ENCODE data around the gene IFI27L1.

The IFI27L1 gene

DNA sequence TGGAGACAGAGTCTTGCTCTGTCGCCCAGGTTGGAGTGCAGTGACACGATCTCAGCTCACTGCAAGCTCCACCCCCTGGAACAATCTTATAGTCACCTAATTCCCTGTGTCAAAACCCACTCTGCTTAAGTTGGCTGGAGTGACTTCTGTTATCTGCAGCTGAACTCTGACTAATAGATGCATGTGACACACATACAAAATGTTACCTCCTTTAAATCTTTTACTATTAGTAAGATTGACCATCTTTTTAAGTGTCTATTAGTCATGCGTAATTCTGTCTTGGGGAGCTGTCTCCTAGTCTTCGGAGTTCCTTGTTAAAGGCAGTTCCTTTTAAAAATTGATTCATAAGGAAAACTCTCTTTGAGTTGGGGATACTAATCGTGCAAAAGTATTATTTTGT is 7.4 kb downstream of the IFI27L1 start:
- no peak overlapping the region for H3K4me3 ChIP-seq
- H3K36me3 ChIP-seq, result no peaks in the 10 kb centered on the region
- H3K27me3 ChIP-seq, result no peaks in the 10 kb centered on the region
- H3K27ac ChIP-seq, result no peak overlapping the region
- H3K9me3 ChIP-seq, result no peaks in the 10 kb centered on the region
- intact Hi-C loops (cut with DNase I; ENCODE audit: low total_unique reads), result no loop called here
- TF ChIP-seq CTCF (IDR thresholded peaks at IDR 0.05), result no peak
- no peak for DNase-seq
- no peaks in the 10 kb centered on the region for H3K4me1 ChIP-seq

DNA sequence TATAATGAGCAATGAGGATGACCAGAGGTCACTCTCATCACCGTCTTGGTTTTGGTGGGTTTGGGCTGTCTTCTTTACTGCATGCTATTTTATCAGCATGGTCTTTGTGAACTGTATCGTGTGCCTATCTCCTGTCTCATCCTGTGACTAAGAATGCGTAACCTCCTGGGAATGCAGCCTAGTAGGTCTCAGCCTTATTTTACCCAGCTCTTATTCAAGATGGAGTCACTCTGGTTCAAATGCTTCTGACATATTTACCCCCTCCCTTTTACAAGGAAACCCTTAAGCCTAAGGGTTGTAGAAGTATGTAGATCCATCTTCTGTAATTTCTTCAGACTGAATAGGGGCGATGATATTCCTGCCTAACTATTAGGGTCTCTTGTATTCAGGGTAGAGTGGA is 8.4 kb downstream of the IFI27L1 start:
- H3K9me3 ChIP-seq, result no peaks in the 10 kb centered on the region
- no peak overlapping the region for H3K4me3 ChIP-seq
- no peaks in the 10 kb centered on the region for H3K4me1 ChIP-seq
- H3K27ac ChIP-seq, result no peak overlapping the region
- H3K27me3 ChIP-seq, result no peaks in the 10 kb centered on the region
- intact Hi-C loops (cut with DNase I; ENCODE audit: low total_unique reads), result no loop called here
- H3K36me3 ChIP-seq, result no peaks in the 10 kb centered on the region
- no peak for DNase-seq
- TF ChIP-seq CTCF (IDR thresholded peaks at IDR 0.05), result no peak

- no peak for DNase-seq
- Histone ChIP-seq H3K9me3 (no peaks in the 10 kb centered on the region), H3K36me3 (no peaks in the 10 kb centered on the region), H3K27ac (no peak overlapping the region), H3K4me3 (no peak overlapping the region), H3K4me1 (no peaks in the 10 kb centered on the region), H3K27me3 (no peaks in the 10 kb centered on the region)
- intact Hi-C loops (cut with DNase I; ENCODE audit: low total_unique reads), result no loop called here
- TF ChIP-seq CTCF (IDR thresholded peaks at IDR 0.05), result no peak
Measured at GRCh38 chr14:94093418-94093817, 12.3 kb downstream of the IFI27L1 start.

DNA sequence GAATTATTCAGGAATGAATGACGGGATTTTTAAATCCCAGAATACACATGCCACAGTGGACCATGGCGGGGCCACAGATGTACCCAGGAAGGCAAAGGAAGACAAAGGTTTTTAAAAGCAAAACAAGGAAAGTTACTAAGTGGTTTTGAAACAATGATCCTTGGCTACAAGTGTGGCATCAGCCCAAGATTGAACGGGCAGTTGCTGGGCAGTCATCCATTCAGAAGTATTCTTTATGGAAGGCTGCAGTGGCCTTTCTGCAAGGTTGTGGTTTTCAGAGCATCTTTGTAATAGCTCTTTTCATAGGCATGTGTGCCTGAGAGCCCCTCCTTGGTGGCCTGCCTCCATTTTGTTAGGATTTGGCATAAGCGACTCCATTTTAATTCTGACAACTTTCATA is 16.0 kb downstream of the IFI27L1 start:
- no peaks in the 10 kb centered on the region for H3K36me3 ChIP-seq
- no peaks in the 10 kb centered on the region for H3K4me1 ChIP-seq
- H3K9me3 ChIP-seq, result no peaks in the 10 kb centered on the region
- TF ChIP-seq CTCF (IDR thresholded peaks at IDR 0.05), result no peak
- DNase-seq, result no peak
- intact Hi-C loops (cut with DNase I; ENCODE audit: low total_unique reads), result no loop called here
- no peaks in the 10 kb centered on the region for H3K27me3 ChIP-seq
- no peak overlapping the region for H3K27ac ChIP-seq
- H3K4me3 ChIP-seq, result no peak overlapping the region

DNA sequence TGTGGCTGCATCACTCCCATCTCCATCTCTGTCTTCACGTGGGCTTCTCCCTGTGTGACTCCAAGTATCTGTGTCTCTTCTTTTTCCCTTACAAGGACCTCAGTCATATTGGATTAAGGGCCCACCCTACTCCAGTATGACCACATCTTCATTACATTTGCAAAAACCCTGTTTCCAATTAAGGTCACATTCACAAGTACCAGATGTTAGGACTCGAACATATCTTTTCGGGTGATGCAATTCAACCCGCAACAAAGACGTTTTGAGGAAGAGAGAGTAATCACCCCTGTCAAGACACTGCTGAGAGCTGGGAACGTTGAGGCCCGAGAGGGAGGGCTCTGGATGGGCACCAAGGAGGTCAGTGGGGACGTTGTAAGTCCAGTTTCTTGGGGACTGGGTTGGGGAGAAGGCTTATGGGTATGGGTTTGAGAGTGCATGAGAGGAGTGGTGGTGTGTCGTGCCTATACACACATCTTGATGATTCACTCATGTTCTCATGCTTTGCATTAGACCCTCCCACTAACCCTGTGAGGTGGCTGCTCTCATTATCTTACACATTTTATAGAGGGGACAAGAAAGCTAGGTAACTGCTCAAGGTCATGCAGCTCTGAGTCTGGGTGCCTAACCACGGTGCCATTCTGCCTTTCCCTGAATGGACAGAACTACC is 17.3 kb downstream of the IFI27L1 start:
- Histone ChIP-seq H3K27me3 (no peaks in the 10 kb centered on the region), H3K4me1 (no peaks in the 10 kb centered on the region), H3K36me3 (no peaks in the 10 kb centered on the region), H3K9me3 (no peaks in the 10 kb centered on the region), H3K4me3 (no peak overlapping the region), H3K27ac (no peak overlapping the region)
- no peak for DNase-seq
- intact Hi-C loops (cut with DNase I; ENCODE audit: low total_unique reads), result no loop called here
- TF ChIP-seq CTCF (IDR thresholded peaks at IDR 0.05), result no peak

GRCh38 chr14:94099006-94099405 is 17.9 kb downstream of the IFI27L1 start:
- TF ChIP-seq CTCF (IDR thresholded peaks at IDR 0.05), result no peak
- Histone ChIP-seq H3K27me3 (no peaks in the 10 kb centered on the region), H3K9me3 (no peaks in the 10 kb centered on the region), H3K36me3 (no peaks in the 10 kb centered on the region), H3K27ac (no peak overlapping the region), H3K4me3 (no peak overlapping the region), H3K4me1 (no peaks in the 10 kb centered on the region)
- intact Hi-C loops (cut with DNase I; ENCODE audit: low total_unique reads), result no loop called here
- no peak for DNase-seq

Measured in tibial artery (tissue), 4 donors.